Lower leg skin (tissue), 4 donors: ENCODE measurements around the gene CELF2. TPM values are rescaled to one million over a fixed set of nuclear protein-coding genes. Genes with fewer than 3 reads are reported as not detected.

Source experiments
- DNase-seq, 2 donors: peaks; one replicate each; pipeline ENCODE4 v3.0.0-alpha.2; 2019; ENCODE audit warnings: low spot score in 2 of 2
- H3K4me3 ChIP-seq: fragments of 200-600 bp; sonication (generic); 2 replicates; pipeline ENCODE4 v1.5.1; 2017; ENCODE audit warnings: mild to moderate bottlenecking, low read depth; ENCODE audit not compliant: poor library complexity, severe bottlenecking
- CTCF ChIP-seq, 3 donors: fragments of 450-650 bp; IDR thresholded peaks; one replicate each; pipeline ENCODE4 v1.5.1; 2016; ENCODE audit warnings: antibody characterized with exemption in 3 of 3, mild to moderate bottlenecking in 3 of 3, moderate library complexity in 2 of 3
- POLR2A ChIP-seq, 2 donors: fragments of 450-650 bp; IDR thresholded peaks; one replicate each; pipeline ENCODE4 v1.6.1; 2016 to 2017; ENCODE audit warnings: antibody characterized with exemption in 2 of 2, mild to moderate bottlenecking in 1 of 2, moderate library complexity in 1 of 2
- WGBS, 2 donors: methylation state at CpG; one replicate each; pipeline ENCODE4 v1.1.5; 2018; 5-methylcytosine and 5-hydroxymethylcytosine counted together
- intact Hi-C: fragments of 100-400 bp; cut with DNase I; formaldehyde crosslinking; loops from one replicate; pipeline ENCODE4 v1.15.0; 2023; ENCODE audit warnings: low total_unique reads
- total RNA-seq, 4 donors: library from RNA; depleted of rRNA; stranded (reverse); fragments of >200 nt; gene quantifications; one replicate each; pipeline ENCODE4 v1.1.0, GENCODE V29; 2016

CELF2 gene
- total RNA-seq, 4 donors from 2014 or later: 16.9 to 39.9 (median 20.7) TPM

GRCh38 chr10:11157292-11158076, 139.8 kb downstream of the CELF2 start:
- TF ChIP-seq CTCF (IDR thresholded peaks at IDR 0.05) (no peak), POLR2A (IDR thresholded peaks at IDR 0.05) (no peak)
- intact Hi-C loops: no loop called here
- DNase-seq: no peak
- no peak overlapping the region for H3K4me3 ChIP-seq
- WGBS, 2 donors: 96 to 97% methylated on average over 8 of the region's 8 CpGs

DNA sequence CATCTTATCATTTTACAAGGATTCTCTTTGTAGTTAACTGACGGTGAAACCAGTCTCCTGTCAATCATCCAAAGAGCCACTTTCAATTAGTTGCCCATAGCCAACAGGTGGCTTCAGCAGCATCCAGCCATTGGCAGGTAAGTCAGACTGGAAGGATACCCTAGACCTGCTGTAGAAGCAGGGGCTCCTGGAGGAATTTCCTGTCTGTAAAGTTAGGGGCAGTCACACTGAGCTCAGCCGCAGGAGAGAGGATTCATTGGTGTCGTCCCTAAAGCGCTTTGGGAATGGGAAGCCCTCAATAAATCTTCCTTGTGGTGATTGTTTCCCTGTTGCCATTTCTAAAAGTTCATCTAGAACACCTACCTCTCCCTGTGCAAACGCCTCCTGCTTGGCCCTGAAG, 140.4 kb downstream of the CELF2 start:
- intact Hi-C loops: no loop called here
- TF ChIP-seq POLR2A (IDR thresholded peaks at IDR 0.05) (no peak), CTCF (IDR thresholded peaks at IDR 0.05) (no peak)
- H3K4me3 ChIP-seq: no peak overlapping the region
- DNase-seq: no peak
- 94 to 96% methylated on average over 5 of the region's 5 CpGs for WGBS, 2 donors

- no peak for DNase-seq
- WGBS, 2 donors: 61% methylated on average over 8 of the region's 8 CpGs
- intact Hi-C loops: no loop called here
- no peak overlapping the region for H3K4me3 ChIP-seq
- TF ChIP-seq POLR2A (IDR thresholded peaks at IDR 0.05): no peak
These were observed 142.0 kb downstream of the CELF2 start for GRCh38 chr10:11159543-11160215.

- 84 to 88% methylated on average over 8 of the region's 8 CpGs for WGBS, 2 donors
- intact Hi-C loops: no loop called here
- no peak for DNase-seq
- no peak for TF ChIP-seq POLR2A (IDR thresholded peaks at IDR 0.05)
- no peak for TF ChIP-seq CTCF (IDR thresholded peaks at IDR 0.05)
- H3K4me3 ChIP-seq: no peak overlapping the region
These were observed 143.4 kb downstream of the CELF2 start for GRCh38 chr10:11161096-11161495.

GRCh38 chr10:11161910-11162309, 144.2 kb downstream of the CELF2 start:
- TF ChIP-seq POLR2A (IDR thresholded peaks at IDR 0.05) (no peak), CTCF (IDR thresholded peaks at IDR 0.05) (no peak)
- H3K4me3 ChIP-seq: no peak overlapping the region
- DNase-seq: no peak
- intact Hi-C loops: no loop called here
- 94 to 97% methylated on average over 10 of the region's 10 CpGs for WGBS, 2 donors

GRCh38 chr10:11162828-11163599, 145.3 kb downstream of the CELF2 start:
- 75 to 82% methylated on average over 10 of the region's 10 CpGs for WGBS, 2 donors
- no peak for TF ChIP-seq CTCF (IDR thresholded peaks at IDR 0.05)
- TF ChIP-seq POLR2A (IDR thresholded peaks at IDR 0.05): no peak
- H3K4me3 ChIP-seq: no peak overlapping the region
- intact Hi-C loops: no loop called here
- peak; percentile 81 to 92 for DNase-seq
